BJ (cell line): ENCODE measurements around the gene LRRC2. TPM values are rescaled to one million over a fixed set of nuclear protein-coding genes. Genes with fewer than 3 reads are reported as not detected.

Experiments
- CTCF ChIA-PET: fragments of 350-600 bp; formaldehyde crosslinking; extraction: SDS; loops from one replicate; lab custom pipeline; 2021; ENCODE audit warnings: antibody characterized with exemption, inconsistent platforms; lab: Yijun Ruan, JAX
- POLR2A ChIA-PET: fragments of 300-600 bp; sonication (Branson Sonifier 250); formaldehyde crosslinking; extraction: SDS; loops from one replicate; lab custom pipeline; 2021; ENCODE audit warnings: antibody characterized with exemption; lab: Charles Lee
- DNase-seq: peaks from one replicate; pipeline ENCODE4 v3.0.0-alpha.2; 2011; ENCODE audit warnings: low read depth
- H3K27me3 ChIP-seq: 2 replicates; pipeline ENCODE4 v1.6.0; 2011; ENCODE audit warnings: low read length; ENCODE audit not compliant: control insufficient read depth, insufficient read depth
- H3K36me3 ChIP-seq: 2 replicates; pipeline ENCODE4 v1.5.1; 2011; ENCODE audit warnings: low read length; ENCODE audit not compliant: control insufficient read depth, insufficient read depth
- H3K4me3 ChIP-seq: 2 replicates; pipeline ENCODE4 v1.5.1; 2011; ENCODE audit warnings: low read depth, mild to moderate bottlenecking, control low read depth, low read length
- CTCF ChIP-seq: IDR thresholded peaks from 2 replicates; pipeline ENCODE4 v1.5.1; 2011; ENCODE audit warnings: low read depth, mild to moderate bottlenecking, control low read depth, inconsistent platforms, low read length, moderate library complexity; ENCODE audit not compliant: insufficient read depth
- polyA plus RNA-seq: library from polyadenylated mRNA; depleted of rRNA; stranded (reverse); fragments of >200 nt; gene quantifications from 2 replicates; pipeline ENCODE4 v1.2.3, GENCODE V29; 2011

The LRRC2 gene
- polyA plus RNA-seq, 1 experiment, result 0.55 TPM

GRCh38 chr3:46512191-46512749 is 53.8 kb downstream of the LRRC2 start:
- Histone ChIP-seq H3K36me3 (no peaks in the 10 kb centered on the region; the same call in 1 of the 2 replicates), H3K4me3 (no peak overlapping the region), H3K27me3 (no peaks in the 10 kb centered on the region)
- no peak for TF ChIP-seq CTCF
- CTCF ChIA-PET, result interaction anchor here (1.4 kb wide), 3 partner anchors 23 to 25 kb away, joined by 3 to 5 read pairs (median 4); no protein-coding TSS in a partner anchor
- DNase-seq, result no peak
- POLR2A ChIA-PET, result no interaction called here

- TF ChIP-seq CTCF, result no peak
- DNase-seq, result no peak
- POLR2A ChIA-PET, result no interaction called here
- no peaks in the 10 kb centered on the region for H3K27me3 ChIP-seq
- no peaks in the 10 kb centered on the region for H3K36me3 ChIP-seq
- CTCF ChIA-PET, result interaction anchor here (0.9 to 1.5 kb wide), 3 partner anchors 13 to 120 kb away, joined by 3 to 8 read pairs (median 5); no protein-coding TSS in a partner anchor
- H3K4me3 ChIP-seq, result no peak overlapping the region
These were observed 56.4 kb downstream of the LRRC2 start for GRCh38 chr3:46509661-46510187.

GRCh38 chr3:46508850-46509591 is 57.1 kb downstream of the LRRC2 start:
- no peak overlapping the region for H3K4me3 ChIP-seq
- H3K27me3 ChIP-seq, result no peaks in the 10 kb centered on the region
- TF ChIP-seq CTCF, result no peak
- no peaks in the 10 kb centered on the region for H3K36me3 ChIP-seq
- DNase-seq, result no peak
- ChIA-PET POLR2A (no interaction called here), CTCF (interaction anchor here (1.4 to 1.5 kb wide), 2 partner anchors 13 to 20 kb away, joined by 5 to 8 read pairs; no protein-coding TSS in a partner anchor)

DNA sequence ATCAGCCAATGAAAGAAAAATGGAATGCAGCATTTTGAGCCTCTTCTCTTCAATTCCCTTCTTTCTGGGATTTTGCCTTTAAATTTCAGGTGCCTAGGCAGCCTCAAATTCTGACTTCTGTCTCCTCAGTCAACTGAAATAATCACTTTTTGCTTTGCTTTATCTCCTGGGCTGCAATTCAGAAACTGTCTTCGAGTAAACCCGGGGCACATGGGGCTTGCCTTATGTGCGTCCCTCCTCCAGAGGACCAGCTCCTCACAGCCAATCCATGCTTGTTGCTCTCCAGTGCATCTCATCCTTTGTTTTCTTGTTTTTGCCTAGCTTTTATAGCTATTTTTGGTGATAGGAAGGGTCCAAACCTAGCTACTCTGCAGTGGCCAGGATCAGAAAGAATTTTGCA is 59.6 kb downstream of the LRRC2 start:
- DNase-seq, result no peak
- Histone ChIP-seq H3K36me3 (no peaks in the 10 kb centered on the region), H3K4me3 (no peak overlapping the region), H3K27me3 (no peaks in the 10 kb centered on the region)
- ChIA-PET CTCF (interaction anchor here (1.1 kb wide), 1 partner anchor 18 kb away, joined by 3 read pairs; no protein-coding TSS in a partner anchor), POLR2A (no interaction called here)
- TF ChIP-seq CTCF, result no peak

GRCh38 chr3:46505953-46506352 is 60.1 kb downstream of the LRRC2 start:
- no peak for TF ChIP-seq CTCF
- ChIA-PET POLR2A (no interaction called here), CTCF (interaction anchor here (1.0 to 1.2 kb wide), 3 partner anchors 10 to 19 kb away, joined by 3 to 4 read pairs (median 4); no protein-coding TSS in a partner anchor)
- H3K36me3 ChIP-seq, result no peaks in the 10 kb centered on the region
- no peaks in the 10 kb centered on the region for H3K27me3 ChIP-seq
- H3K4me3 ChIP-seq, result no peak overlapping the region
- DNase-seq, result no peak
